Keratinocyte (primary cell): Measurements from ENCODE around the gene KRTAP20-4. TPM values are rescaled to one million over a fixed set of nuclear protein-coding genes. Genes with fewer than 3 reads are reported as not detected.

Experiments
- DNase-seq: peaks from one replicate; pipeline ENCODE4 v3.0.0-alpha.2; 2011; ENCODE audit warnings: low read depth, missing footprints, low spot score
- FAIRE-seq: peaks from 2 replicates; lab custom pipeline; 2011; peaks lifted over from hg19 to GRCh38; lab: Jason Lieb, UNC
- H2AFZ ChIP-seq: 2 replicates; pipeline ENCODE4 v1.6.0; 2012; ENCODE audit warnings: low read length, control low read depth, inconsistent platforms; ENCODE audit not compliant: control insufficient read depth
- H3K27ac ChIP-seq: 2 replicates; pipeline ENCODE4 v1.5.1; 2011; ENCODE audit warnings: low read length; ENCODE audit not compliant: control insufficient read depth, insufficient read depth
- H3K27me3 ChIP-seq: 3 replicates; pipeline ENCODE4 v1.6.0; 2011; ENCODE audit warnings: low read length; ENCODE audit not compliant: control insufficient read depth, insufficient read depth; ENCODE audit errors: extremely low read depth
- H3K36me3 ChIP-seq, 2 experiments: 2 replicates in 1 of 2; 3 replicates in 1 of 2; pipeline ENCODE4 v1.5.1; 2011; ENCODE audit warnings: low read length in 2 of 2, mild to moderate bottlenecking in 1 of 2; ENCODE audit not compliant: control insufficient read depth in 2 of 2, insufficient read depth in 2 of 2; ENCODE audit errors: extremely low read depth in 1 of 2
- H3K4me1 ChIP-seq: 3 replicates; pipeline ENCODE4 v1.5.1; 2011; ENCODE audit warnings: low read length; ENCODE audit not compliant: control insufficient read depth, insufficient read depth; ENCODE audit errors: extremely low read depth
- H3K4me2 ChIP-seq: 3 replicates; pipeline ENCODE4 v1.6.0; 2011; ENCODE audit warnings: low read depth, low read length; ENCODE audit not compliant: control insufficient read depth, insufficient read depth; ENCODE audit errors: extremely low read depth
- H3K4me3 ChIP-seq, 3 experiments: fragments of 200-600 bp in 1 of 3; sonication (generic) in 1 of 3; 2 replicates in 2 of 3; 3 replicates in 1 of 3; pipeline ENCODE4 v1.5.1; 2011 to 2016; ENCODE audit warnings: low read length in 3 of 3, mild to moderate bottlenecking in 3 of 3, control low read depth in 2 of 3, inconsistent platforms in 1 of 3, low read depth in 1 of 3, mixed read lengths in 1 of 3, mixed run types in 1 of 3, moderate library complexity in 1 of 3; ENCODE audit not compliant: control insufficient read depth in 2 of 3, insufficient read depth in 2 of 3; ENCODE audit errors: extremely low read depth in 1 of 3
- H3K79me2 ChIP-seq: 2 replicates; pipeline ENCODE4 v1.6.0; 2012; ENCODE audit warnings: low read length; ENCODE audit not compliant: control insufficient read depth, insufficient read depth
- H3K9ac ChIP-seq: 3 replicates; pipeline ENCODE4 v1.6.0; 2011; ENCODE audit warnings: low read length; ENCODE audit not compliant: control insufficient read depth, insufficient read depth; ENCODE audit errors: extremely low read depth
- H3K9me1 ChIP-seq: 3 replicates; pipeline ENCODE4 v1.6.0; 2011; ENCODE audit warnings: low read length; ENCODE audit not compliant: control insufficient read depth, insufficient read depth; ENCODE audit errors: extremely low read depth
- H3K9me3 ChIP-seq: 2 replicates; pipeline ENCODE4 v1.5.1; 2012; ENCODE audit warnings: low read depth, low read length; ENCODE audit not compliant: control insufficient read depth
- H4K20me1 ChIP-seq: 3 replicates; pipeline ENCODE4 v1.6.0; 2011; ENCODE audit warnings: low read length; ENCODE audit not compliant: control insufficient read depth, insufficient read depth; ENCODE audit errors: extremely low read depth
- CTCF ChIP-seq, 3 experiments: IDR thresholded peaks in 1 of 3; conservative IDR thresholded peaks in 1 of 3; optimal IDR thresholded peaks in 1 of 3; 2 replicates in 2 of 3; 3 replicates in 1 of 3; pipeline versions ENCODE3 to v1.5.1; 2011; ENCODE audit warnings: low read length in 3 of 3, mild to moderate bottlenecking in 3 of 3, moderate library complexity in 2 of 3, control low read depth in 1 of 3, inconsistent platforms in 1 of 3; ENCODE audit not compliant: insufficient read depth in 2 of 3; ENCODE audit errors: extremely low read depth in 1 of 3
- EZH2 ChIP-seq: IDR thresholded peaks from one replicate; pipeline ENCODE4 v1.6.1; 2012; ENCODE audit warnings: inconsistent platforms, mild to moderate bottlenecking, low read length, moderate library complexity
- dilution Hi-C: fragments of 300-500 bp; cut with MboI; formaldehyde crosslinking; loops from one replicate; pipeline ENCODE4 v1.7.0; 2020; ENCODE audit warnings: low sequenced_read_pairs; ENCODE audit not compliant: extremely low pct_ligation_motif_present
- polyA plus RNA-seq, 5 experiments: library from polyadenylated mRNA; depleted of rRNA in 3 of 5; stranded (reverse) in 3 of 5; stranded (forward) in 1 of 5; unstranded in 1 of 5; fragments of >200 nt; gene quantifications; 1 replicate in 1 of 5; 2 replicates in 3 of 5; 3 replicates in 1 of 5; pipeline versions ENCODE4 v1.2.1 to v1.2.3, GENCODE V29; 2011 to 2012; ENCODE audit warnings: missing spikeins in 2 of 5, low read depth in 1 of 5, low replicate concordance in 1 of 5

The KRTAP20-4 gene
- polyA plus RNA-seq, 1 donor (not counting 4 experiments of a cell fraction or from before 2014, with no cell fraction given) = not detected

- H3K9ac ChIP-seq = no peak overlapping the region
- TF ChIP-seq CTCF (optimal IDR thresholded peaks at IDR 0.05 in 1 of 3, IDR thresholded peaks at IDR 0.05 in 1 of 3, conservative IDR thresholded peaks at IDR 0.05 in 1 of 3; ENCODE audit: extremely low read depth in 1 of 3, insufficient read depth in 2 of 3, low read length in 3 of 3) = no peak
- H3K4me1 ChIP-seq = no peaks in the 10 kb centered on the region
- no peaks in the 10 kb centered on the region for H3K79me2 ChIP-seq
- dilution Hi-C loops = no loop called here
- H3K4me3 ChIP-seq = no peak overlapping the region
- H3K9me1 ChIP-seq = no peaks in the 10 kb centered on the region
- H3K27ac ChIP-seq = no peak overlapping the region
- H2AFZ ChIP-seq = no peak overlapping the region
- no peak overlapping the region for H3K4me2 ChIP-seq
- no peaks in the 10 kb centered on the region for H4K20me1 ChIP-seq
- DNase-seq (no peak), FAIRE-seq (no peak)
- H3K36me3 ChIP-seq = no peaks in the 10 kb centered on the region
- H3K27me3 ChIP-seq = no peaks in the 10 kb centered on the region
- H3K9me3 ChIP-seq = no peaks in the 10 kb centered on the region
These were observed 18.3 kb downstream of the KRTAP20-4 start for GRCh38 chr21:30638686-30639085.

- Histone ChIP-seq H3K27ac (no peak within 1 kb of the TSS), H4K20me1 (no peaks in the 10 kb centered on the region), H3K9me3 (no peaks in the 10 kb centered on the region), H3K4me1 (no peaks in the 10 kb centered on the region), H3K4me3 (no peak within 1 kb of the TSS), H3K79me2 (no peaks in the 10 kb centered on the region), H3K4me2 (no peak within 1 kb of the TSS), H3K9ac (no peak within 1 kb of the TSS), H3K27me3 (no peaks in the 10 kb centered on the region), H2AFZ (no peak within 1 kb of the TSS), H3K9me1 (no peaks in the 10 kb centered on the region), H3K36me3 (no peaks in the 10 kb centered on the region)
- dilution Hi-C loops = no loop called here
- FAIRE-seq = no peak
- TF ChIP-seq EZH2 (no peak), CTCF (optimal IDR thresholded peaks at IDR 0.05 in 1 of 3, IDR thresholded peaks at IDR 0.05 in 1 of 3, conservative IDR thresholded peaks at IDR 0.05 in 1 of 3; ENCODE audit: extremely low read depth in 1 of 3, insufficient read depth in 2 of 3, low read length in 3 of 3) (no peak)
- DNase-seq = no peak
These were observed 22.1 kb downstream of the KRTAP20-4 start, which contains the start of gene KRTAP20-3 for GRCh38 chr21:30642564-30642963. Gene KRTAP20-3, plus strand, starts transcription at chr21:30642864.
